Fibroblast of the conjunctiva (primary cell): ENCODE results near the gene LILRA6.

Experiments used
- DNase-seq: peaks from one replicate; pipeline ENCODE4 v3.0.0-alpha.2; 2010; ENCODE audit warnings: low read depth

LILRA6 gene

DNA sequence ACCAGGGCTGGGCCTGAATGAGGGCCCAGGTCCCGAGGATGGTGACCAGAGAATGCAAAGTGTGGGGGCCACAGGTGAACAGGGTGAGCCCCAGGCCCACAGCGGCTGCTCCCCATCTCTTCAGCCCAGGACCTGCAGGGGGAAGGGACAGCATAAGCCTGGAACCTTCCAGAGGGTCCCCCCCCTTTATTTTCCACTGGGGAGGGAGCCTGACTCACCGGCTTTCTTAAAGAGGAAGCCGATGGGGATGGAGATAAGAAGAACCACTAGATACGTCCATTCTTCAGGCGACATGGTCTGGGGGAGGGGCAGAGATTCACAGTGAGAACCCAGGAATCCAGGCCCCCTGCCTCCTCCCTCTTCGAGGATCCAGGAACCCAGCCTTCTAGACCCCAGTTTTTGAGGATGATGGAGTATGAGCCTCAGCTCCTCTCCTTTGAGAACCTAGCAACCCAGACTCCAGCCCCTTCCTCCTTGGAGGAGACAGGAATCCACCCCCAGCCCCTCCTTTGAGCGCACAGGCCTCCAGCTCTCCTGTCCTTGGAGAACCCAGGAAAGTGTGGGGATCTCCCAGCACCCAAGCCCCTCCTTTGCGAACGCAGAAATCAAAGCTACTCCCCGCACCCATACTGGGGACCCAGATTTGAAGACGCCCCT lies 54.2 kb downstream of the LILRA6 start:
- DNase-seq: no peak

- no peak for DNase-seq
These were observed 55.6 kb downstream of the LILRA6 start for GRCh38 chr19:54186934-54187381.
